Spleen (tissue), 7 donors: ENCODE measurements around the gene AGT.
"Not testable (repeated sequence)": the region's sequence is repeated elsewhere in the genome, so short reads cannot be mapped to it uniquely, and the experiment has no call there.

ENCODE experiments used
- CTCF ChIP-seq, 11 experiments: fragments of 200-600 bp in 7 of 11; fragments of 450-650 bp in 4 of 11; sonication (generic) in 4 of 11; IDR thresholded peaks in 8 of 11; conservative IDR thresholded peaks in 3 of 11; 1 replicate in 7 of 11; 2 replicates in 4 of 11; pipeline versions ENCODE4 v1.4.0 to v1.8.0; 2016 to 2021; ENCODE audit warnings: antibody characterized with exemption in 11 of 11, inconsistent platforms in 4 of 11, mild to moderate bottlenecking in 1 of 11
- POLR2A ChIP-seq, 3 donors: fragments of 450-650 bp; IDR thresholded peaks; one replicate each; pipeline ENCODE4 v1.5.1; 2017; ENCODE audit warnings: antibody characterized with exemption in 3 of 3, mild to moderate bottlenecking in 1 of 3
- POLR2AphosphoS5 ChIP-seq, 3 donors: sonication (generic); formaldehyde crosslinking; IDR thresholded peaks; one replicate each; pipeline ENCODE4 v1.5.1; 2017; ENCODE audit warnings: antibody characterized with exemption in 3 of 3
- donor health status: DM: no; HTN: no; CAD: no; lungs with moderate emphysema.
- donor health status: DM: no; HTN: no; CAD: no.
- donor health status: DM: no; HTN: no; CAD: no.

- TF ChIP-seq POLR2A (IDR thresholded peaks at IDR 0.05); CTCF (IDR thresholded peaks at IDR 0.05 in 8 of 11, conservative IDR thresholded peaks at IDR 0.05 in 3 of 11); POLR2AphosphoS5 (IDR thresholded peaks at IDR 0.05): not testable (repeated sequence)
These were observed 55.8 kb downstream of the AGT start for GRCh38 chr1:230658103-230658502.
